AG09319 (cell line): ENCODE results near the gene OSBPL1A.

Experiments
- DNase-seq: peaks from one replicate; pipeline ENCODE4 v3.0.0-alpha.2; 2010; ENCODE audit warnings: low read depth; ENCODE audit errors: extremely low read depth
- CTCF ChIP-seq: IDR thresholded peaks from 2 replicates; pipeline ENCODE4 v1.5.1; 2011; ENCODE audit warnings: low read depth, mild to moderate bottlenecking, inconsistent platforms, low read length, moderate library complexity

OSBPL1A gene

DNA sequence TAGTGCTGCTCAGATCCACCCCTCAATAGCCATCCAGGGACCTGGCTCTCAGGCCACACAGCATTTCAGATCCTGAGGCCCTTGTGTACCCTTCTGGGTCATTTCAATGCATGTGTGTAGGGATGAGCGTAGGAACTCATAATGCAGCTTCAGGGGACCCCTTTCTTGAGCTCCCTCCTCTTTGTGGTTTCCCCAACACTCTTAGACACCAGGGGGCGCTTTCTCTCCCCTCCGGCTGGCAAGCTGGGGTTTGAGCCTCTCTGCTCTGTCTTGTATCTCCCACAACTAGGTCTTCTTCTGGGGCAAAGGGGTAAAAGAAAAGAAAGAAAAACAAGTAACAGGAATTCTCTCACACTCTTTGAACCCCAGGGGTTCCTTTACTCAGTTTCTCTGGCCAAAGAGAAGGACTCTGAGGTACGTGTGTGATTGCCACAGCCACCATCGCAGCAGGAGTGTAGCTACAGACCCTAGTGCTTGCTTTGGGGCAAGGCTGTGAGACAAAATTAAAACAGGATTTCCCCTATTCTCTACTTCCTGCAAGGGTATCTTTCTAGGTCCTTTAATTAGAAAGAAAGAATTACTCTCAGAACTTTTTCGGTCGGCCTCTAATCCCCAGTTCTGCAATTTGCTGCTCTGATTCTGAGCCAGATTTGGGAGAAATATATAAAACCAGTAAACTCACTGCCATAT, 220.8 kb downstream of the OSBPL1A start:
- TF ChIP-seq CTCF = peak; percentile 81
- peak; percentile 4 for DNase-seq

DNA sequence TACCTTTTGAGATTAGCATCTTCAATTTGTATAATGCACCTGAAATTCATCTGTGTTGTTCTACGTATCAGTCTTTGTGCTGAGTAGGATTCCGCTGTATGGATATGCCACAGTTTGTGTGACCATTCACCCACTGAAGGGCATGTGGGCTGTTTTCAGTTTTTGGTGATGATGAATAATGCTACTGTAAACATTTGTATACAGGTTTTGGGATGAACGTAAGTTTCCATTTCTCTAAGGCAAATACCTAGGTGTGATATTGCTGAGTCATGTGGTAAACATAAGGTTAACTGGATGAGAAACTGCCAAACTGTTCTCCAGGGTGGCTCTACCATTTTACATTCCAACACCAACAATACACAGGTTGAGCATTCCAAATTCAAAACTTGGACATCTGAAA, 223.6 kb downstream of the OSBPL1A start:
- DNase-seq = no peak
- TF ChIP-seq CTCF = no peak

DNA sequence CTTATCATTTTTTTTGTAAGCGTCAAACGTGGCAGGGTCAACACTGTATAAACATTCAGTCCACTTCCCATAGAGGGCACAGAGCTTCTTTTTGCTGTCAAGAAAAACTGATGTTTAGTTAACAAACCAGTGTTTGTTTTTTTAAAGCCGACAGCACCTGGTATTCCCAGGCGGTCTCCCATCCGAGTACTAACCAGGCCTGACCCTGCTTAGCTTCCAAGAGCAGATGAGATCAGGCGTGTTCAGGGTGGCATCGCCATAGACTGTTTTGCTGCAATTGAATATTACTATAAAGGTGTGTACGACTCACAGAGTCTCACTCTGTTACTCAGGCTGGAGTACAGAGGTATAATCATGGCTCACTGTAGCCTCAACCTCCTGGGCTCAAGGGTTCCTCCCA, 227.3 kb downstream of the OSBPL1A start:
- no peak for TF ChIP-seq CTCF

GRCh38 chr18:24168496-24168895, 229.1 kb downstream of the OSBPL1A start:
- TF ChIP-seq CTCF = no peak
- no peak for DNase-seq

More for the DNA sequence above, 227.3 kb downstream of the OSBPL1A start:
- no peak for DNase-seq

GRCh38 chr18:24161304-24161703, 236.3 kb downstream of the OSBPL1A start:
- no peak for TF ChIP-seq CTCF
- no peak for DNase-seq

- no peak for DNase-seq
- no peak for TF ChIP-seq CTCF
These were observed 237.5 kb downstream of the OSBPL1A start for GRCh38 chr18:24160086-24160485.

DNA sequence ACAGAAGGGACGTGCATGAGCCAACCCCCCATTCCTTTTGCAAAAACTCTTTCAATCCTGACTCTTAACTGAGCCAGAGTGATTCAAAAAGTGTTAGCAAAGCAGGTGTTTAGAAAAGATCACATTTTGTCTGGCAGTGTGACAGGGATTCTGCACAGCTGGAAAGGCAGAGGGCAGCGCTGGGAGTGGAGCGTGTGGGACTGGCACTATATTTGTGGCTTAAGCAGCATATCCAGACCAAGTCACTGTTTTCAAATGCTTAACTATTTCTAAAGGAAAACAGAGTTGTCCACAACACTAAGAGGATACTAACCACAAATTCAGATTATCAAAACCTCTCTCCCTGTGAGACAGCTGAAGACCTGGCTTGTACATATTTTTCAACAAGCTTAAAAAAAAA, 239.8 kb downstream of the OSBPL1A start:
- no peak for DNase-seq
- TF ChIP-seq CTCF = no peak
